ENCODE measurements around the gene ABHD16B. TPM values are rescaled to one million over a fixed set of nuclear protein-coding genes. Genes with fewer than 3 reads are reported as not detected.

Gene ABHD16B
- polyA plus RNA-seq, 2 of the 4 experiments (the other 2 are of a cell fraction), result not detected

DNA sequence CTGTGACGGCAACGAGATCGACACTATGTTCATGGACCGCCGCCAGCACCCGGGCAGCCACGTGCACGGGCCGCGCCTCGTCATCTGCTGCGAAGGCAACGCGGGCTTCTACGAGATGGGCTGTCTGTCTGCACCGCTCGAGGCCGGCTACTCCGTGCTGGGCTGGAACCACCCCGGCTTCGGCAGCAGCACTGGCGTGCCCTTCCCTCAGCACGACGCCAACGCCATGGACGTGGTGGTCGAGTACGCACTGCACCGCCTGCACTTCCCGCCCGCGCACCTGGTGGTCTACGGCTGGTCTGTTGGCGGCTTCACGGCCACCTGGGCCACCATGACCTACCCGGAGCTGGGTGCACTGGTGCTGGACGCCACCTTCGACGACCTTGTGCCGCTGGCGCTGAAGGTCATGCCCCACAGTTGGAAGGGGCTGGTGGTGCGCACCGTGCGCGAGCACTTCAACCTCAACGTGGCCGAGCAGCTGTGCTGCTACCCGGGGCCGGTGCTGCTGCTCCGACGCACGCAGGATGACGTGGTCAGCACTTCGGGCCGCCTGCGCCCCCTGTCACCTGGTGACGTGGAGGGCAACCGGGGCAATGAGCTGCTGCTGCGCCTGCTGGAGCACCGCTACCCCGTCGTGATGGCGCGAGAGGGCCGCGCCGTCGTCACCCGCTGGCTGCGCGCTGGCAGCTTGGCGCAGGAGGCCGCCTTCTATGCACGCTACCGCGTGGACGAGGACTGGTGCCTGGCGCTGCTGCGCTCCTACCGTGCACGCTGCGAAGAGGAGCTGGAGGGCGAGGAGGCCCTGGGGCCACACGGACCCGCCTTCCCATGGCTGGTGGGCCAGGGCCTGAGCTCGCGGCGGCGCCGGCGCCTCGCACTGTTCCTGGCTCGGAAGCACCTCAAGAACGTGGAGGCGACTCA is 943 bp downstream of the ABHD16B start:
- no peak for TF ChIP-seq KDM5A (IDR thresholded peaks at IDR 0.05)
- TF ChIP-seq CBX2 (IDR thresholded peaks at IDR 0.05; ENCODE audit: borderline replicate concordance, low read depth), result no peak
- no peak for TF ChIP-seq SMC3 (IDR thresholded peaks at IDR 0.05)
- TF ChIP-seq SREBF2 (IDR thresholded peaks at IDR 0.05), result no peak
- TF ChIP-seq, protein P1, sequence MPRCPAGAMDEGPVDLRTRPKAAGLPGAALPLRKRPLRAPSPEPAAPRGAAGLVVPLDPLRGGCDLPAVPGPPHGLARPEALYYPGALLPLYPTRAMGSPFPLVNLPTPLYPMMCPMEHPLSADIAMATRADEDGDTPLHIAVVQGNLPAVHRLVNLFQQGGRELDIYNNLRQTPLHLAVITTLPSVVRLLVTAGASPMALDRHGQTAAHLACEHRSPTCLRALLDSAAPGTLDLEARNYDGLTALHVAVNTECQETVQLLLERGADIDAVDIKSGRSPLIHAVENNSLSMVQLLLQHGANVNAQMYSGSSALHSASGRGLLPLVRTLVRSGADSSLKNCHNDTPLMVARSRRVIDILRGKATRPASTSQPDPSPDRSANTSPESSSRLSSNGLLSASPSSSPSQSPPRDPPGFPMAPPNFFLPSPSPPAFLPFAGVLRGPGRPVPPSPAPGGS (IDR thresholded peaks at IDR 0.05), result no peak
- TF ChIP-seq FOSL2 (IDR thresholded peaks at IDR 0.05), result no peak
- TF ChIP-seq FOSL2 (CRISPR knock-in tag; IDR thresholded peaks at IDR 0.05), result no peak
- no peak for TF ChIP-seq NFE2L2 (conservative IDR thresholded peaks at IDR 0.05; ENCODE audit: low read length)
- TF ChIP-seq FOXS1 (CRISPR knock-in tag; IDR thresholded peaks at IDR 0.05), result no peak
- TF ChIP-seq KDM1A (IDR thresholded peaks at IDR 0.05; ENCODE audit: low read depth), result no peak
- no peak for TF ChIP-seq ZNF302 (CRISPR knock-in tag; IDR thresholded peaks at IDR 0.05)
- TF ChIP-seq FOSB (CRISPR knock-in tag; IDR thresholded peaks at IDR 0.05), result no peak
- TF ChIP-seq POLR2AphosphoS2 (conservative IDR thresholded peaks at IDR 0.05; ENCODE audit: low read length), result no peak
- no peak overlapping the region for H3K4me2 ChIP-seq
- no peak for DNase-seq (ENCODE audit: low read depth in 1 of 2, low spot score in 1 of 2)
- FAIRE-seq, result no peak
- 96% methylated on average over 79 of the region's 95 CpGs for WGBS (ENCODE audit: missing lambda C conversion rate)
- peaks cover 14% of the 10 kb centered on the region; the same call in 2 of the 3 replicates for H3K4me1 ChIP-seq
- no peaks in the 10 kb centered on the region for H3K9me3 ChIP-seq
- no peak for ATAC-seq
- ChIA-PET CTCF (interaction anchor here (0.6 to 2.9 kb wide), 9 partner anchors 8 to 324 kb away, joined by 3 to 12 read pairs (median 3); partner anchors contain the start of gene UCKL1), POLR2A (interaction anchor here (1.2 kb wide), 1 partner anchor 118 kb away, joined by 3 read pairs; no protein-coding TSS in a partner anchor)
- no peak overlapping the region for H3K27ac ChIP-seq
- H3K4me3 ChIP-seq, result no peak overlapping the region

DNA sequence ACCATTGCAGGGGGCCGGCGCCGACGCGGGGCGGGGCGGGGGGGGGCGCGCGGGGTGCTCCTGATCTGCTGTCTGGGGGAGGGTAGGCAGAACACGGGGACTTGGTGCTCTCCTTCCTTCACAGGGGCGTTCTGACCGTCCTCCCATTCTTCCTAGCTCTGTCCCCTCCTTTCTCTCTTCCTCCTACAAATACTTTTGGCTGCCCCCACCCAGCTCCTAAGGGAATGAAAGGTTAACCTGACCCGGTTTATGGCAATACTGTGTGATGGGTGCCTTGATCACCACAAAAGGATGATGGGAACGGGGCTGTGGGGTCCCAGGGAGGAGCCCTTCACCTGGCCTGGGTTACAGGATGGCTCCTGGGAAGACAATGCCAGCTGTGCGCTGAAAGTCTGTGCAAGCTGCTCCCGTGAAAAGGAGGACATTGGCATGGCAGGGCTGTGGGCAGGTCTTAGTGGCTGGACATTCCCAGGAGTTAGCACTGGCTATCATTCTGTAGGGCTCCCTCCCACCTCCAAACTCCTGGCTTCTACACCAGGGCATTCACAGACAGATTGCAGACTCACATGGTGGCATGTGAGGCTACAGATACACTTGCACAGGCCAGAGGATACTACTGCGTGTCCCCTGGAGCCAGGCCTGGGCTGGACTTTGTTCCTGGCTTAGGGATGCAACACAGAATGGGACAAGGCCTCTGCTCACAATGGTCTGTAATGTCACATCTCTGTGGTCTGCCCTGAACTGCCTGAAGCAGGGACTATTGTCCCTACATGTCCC is 1.9 kb downstream of the ABHD16B start:
- ChIA-PET CTCF (interaction anchor here (0.6 to 3.6 kb wide), 27 partner anchors 9 to 326 kb away, joined by 3 to 18 read pairs (median 3); partner anchors contain the start of genes DNAJC5, PTK6 and UCKL1), POLR2A (no interaction called here)
- Histone ChIP-seq H3K9me3 (no peaks in the 10 kb centered on the region), H3K4me3 (peak overlapping the region; percentile 95), H3K4me1 (peaks cover 14% of the 10 kb centered on the region; the same call in 2 of the 3 replicates), H3K27ac (peak overlapping the region; percentile 91 to 95), H3K4me2 (peak overlapping the region; percentile 74)
- FAIRE-seq, result no peak
- no peak for DNase-seq (ENCODE audit: low read depth in 1 of 2, low spot score in 1 of 2)
- no peak for ATAC-seq
- TF ChIP-seq ZSCAN20 (CRISPR knock-in tag; IDR thresholded peaks at IDR 0.05), result no peak
- no peak for TF ChIP-seq EHMT2 (IDR thresholded peaks at IDR 0.05; ENCODE audit: low read depth)
- TF ChIP-seq FOSB (CRISPR knock-in tag; IDR thresholded peaks at IDR 0.05), result no peak
- no peak for TF ChIP-seq ZNF302 (CRISPR knock-in tag; IDR thresholded peaks at IDR 0.05)
- TF ChIP-seq CEBPB (IDR thresholded peaks at IDR 0.05), result no peak
- TF ChIP-seq, protein P2, sequence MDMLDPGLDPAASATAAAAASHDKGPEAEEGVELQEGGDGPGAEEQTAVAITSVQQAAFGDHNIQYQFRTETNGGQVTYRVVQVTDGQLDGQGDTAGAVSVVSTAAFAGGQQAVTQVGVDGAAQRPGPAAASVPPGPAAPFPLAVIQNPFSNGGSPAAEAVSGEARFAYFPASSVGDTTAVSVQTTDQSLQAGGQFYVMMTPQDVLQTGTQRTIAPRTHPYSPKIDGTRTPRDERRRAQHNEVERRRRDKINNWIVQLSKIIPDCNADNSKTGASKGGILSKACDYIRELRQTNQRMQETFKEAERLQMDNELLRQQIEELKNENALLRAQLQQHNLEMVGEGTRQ (IDR thresholded peaks at IDR 0.05), result no peak
- no peak for TF ChIP-seq RCOR1 (IDR thresholded peaks at IDR 0.05; ENCODE audit: low read depth, low read length)
- TF ChIP-seq PHF8 (IDR thresholded peaks at IDR 0.05; ENCODE audit: borderline replicate concordance, low read depth), result no peak
- TF ChIP-seq, protein P3, sequence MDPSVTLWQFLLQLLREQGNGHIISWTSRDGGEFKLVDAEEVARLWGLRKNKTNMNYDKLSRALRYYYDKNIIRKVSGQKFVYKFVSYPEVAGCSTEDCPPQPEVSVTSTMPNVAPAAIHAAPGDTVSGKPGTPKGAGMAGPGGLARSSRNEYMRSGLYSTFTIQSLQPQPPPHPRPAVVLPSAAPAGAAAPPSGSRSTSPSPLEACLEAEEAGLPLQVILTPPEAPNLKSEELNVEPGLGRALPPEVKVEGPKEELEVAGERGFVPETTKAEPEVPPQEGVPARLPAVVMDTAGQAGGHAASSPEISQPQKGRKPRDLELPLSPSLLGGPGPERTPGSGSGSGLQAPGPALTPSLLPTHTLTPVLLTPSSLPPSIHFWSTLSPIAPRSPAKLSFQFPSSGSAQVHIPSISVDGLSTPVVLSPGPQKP (IDR thresholded peaks at IDR 0.05; ENCODE audit: low read depth, low read length), result no peak
- no peak for TF ChIP-seq SMC3 (IDR thresholded peaks at IDR 0.05)
- no peak for TF ChIP-seq POLR2A (IDR thresholded peaks at IDR 0.05; ENCODE audit: low read length)
- TF ChIP-seq, protein P4, sequence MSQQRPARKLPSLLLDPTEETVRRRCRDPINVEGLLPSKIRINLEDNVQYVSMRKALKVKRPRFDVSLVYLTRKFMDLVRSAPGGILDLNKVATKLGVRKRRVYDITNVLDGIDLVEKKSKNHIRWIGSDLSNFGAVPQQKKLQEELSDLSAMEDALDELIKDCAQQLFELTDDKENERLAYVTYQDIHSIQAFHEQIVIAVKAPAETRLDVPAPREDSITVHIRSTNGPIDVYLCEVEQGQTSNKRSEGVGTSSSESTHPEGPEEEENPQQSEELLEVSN (IDR thresholded peaks at IDR 0.05; ENCODE audit: borderline replicate concordance, low read depth), result no peak
- no peak for TF ChIP-seq ESRRA (IDR thresholded peaks at IDR 0.05; ENCODE audit: borderline replicate concordance, low read length)
- no peak for TF ChIP-seq CHD2 (IDR thresholded peaks at IDR 0.05; ENCODE audit: low read length, partially characterized antibody)
- no peak for TF ChIP-seq FOXS1 (CRISPR knock-in tag; IDR thresholded peaks at IDR 0.05)
- TF ChIP-seq, protein P1 (IDR thresholded peaks at IDR 0.05), result no peak
- 90% methylated on average over 18 of the region's 18 CpGs for WGBS (ENCODE audit: missing lambda C conversion rate)

Measured in A549 (cell line).